ENCODE data around the gene FOXN3. TPM values are rescaled to one million over a fixed set of nuclear protein-coding genes. Genes with fewer than 3 reads are reported as not detected.

The FOXN3 gene
- total RNA-seq, 4 donors from 2014 or later, result 91.7 to 207 (median 125) TPM

DNA sequence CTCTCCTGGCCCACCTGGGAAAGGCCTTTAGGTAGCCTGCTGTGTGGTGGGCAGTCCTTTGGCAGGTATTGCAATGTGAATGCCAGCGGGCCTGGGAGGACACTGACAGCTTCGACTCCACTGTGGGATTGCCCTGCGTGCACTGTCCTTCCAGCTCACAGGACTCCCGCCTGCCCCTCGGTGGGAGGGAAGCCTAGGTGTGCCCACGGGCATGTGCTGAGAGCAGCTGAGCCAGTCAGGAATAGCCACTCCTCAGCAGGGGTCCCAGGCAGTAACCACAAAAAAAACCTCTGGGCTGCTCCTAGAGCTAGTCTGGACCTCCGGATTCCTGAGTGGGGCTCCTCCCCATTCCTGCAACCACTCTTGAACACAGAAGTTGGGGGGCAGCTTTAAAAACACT lies 278.2 kb downstream of the FOXN3 start:
- ATAC-seq (ENCODE audit: low FRiP score), result no peak
- DNase-seq (ENCODE audit: low spot score), result no peak
- TF ChIP-seq, protein P1, sequence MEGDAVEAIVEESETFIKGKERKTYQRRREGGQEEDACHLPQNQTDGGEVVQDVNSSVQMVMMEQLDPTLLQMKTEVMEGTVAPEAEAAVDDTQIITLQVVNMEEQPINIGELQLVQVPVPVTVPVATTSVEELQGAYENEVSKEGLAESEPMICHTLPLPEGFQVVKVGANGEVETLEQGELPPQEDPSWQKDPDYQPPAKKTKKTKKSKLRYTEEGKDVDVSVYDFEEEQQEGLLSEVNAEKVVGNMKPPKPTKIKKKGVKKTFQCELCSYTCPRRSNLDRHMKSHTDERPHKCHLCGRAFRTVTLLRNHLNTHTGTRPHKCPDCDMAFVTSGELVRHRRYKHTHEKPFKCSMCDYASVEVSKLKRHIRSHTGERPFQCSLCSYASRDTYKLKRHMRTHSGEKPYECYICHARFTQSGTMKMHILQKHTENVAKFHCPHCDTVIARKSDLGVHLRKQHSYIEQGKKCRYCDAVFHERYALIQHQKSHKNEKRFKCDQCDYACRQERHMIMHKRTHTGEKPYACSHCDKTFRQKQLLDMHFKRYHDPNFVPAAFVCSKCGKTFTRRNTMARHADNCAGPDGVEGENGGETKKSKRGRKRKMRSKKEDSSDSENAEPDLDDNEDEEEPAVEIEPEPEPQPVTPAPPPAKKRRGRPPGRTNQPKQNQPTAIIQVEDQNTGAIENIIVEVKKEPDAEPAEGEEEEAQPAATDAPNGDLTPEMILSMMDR (IDR thresholded peaks at IDR 0.05), result no peak

DNA sequence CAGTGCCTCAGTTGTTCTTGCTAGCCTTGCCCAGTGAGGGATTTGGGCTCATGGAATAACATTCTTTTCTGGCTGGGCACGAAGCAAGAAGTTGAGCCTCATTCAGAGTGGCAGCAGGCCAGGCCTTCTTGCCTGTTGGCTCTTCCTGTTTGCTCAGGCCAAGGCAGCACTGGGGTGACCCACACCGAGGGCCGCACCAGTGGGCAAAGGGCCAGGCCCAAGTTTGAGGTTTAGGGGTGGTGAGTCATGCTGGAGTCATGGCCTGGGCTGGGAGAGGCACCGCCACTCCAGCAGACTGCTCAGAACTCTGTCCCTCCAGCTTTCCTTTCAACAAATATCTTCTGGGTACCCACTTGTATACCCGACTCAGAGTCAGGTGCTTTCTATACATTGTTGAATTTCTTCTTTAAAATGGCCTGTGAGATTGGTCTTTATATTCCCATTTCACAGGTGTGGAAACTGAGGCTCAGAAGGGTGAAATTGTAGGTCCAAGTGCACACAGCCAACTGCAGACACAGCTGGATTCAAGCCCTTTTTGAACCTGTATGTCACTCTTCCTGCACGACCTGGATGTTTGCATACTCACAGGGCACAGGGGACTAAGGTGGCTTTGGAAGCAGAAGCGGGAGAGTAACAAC lies 279.4 kb downstream of the FOXN3 start:
- TF ChIP-seq, protein P1 (IDR thresholded peaks at IDR 0.05), result no peak
- DNase-seq (ENCODE audit: low spot score), result no peak
- ATAC-seq (ENCODE audit: low FRiP score), result peak; percentile 59

DNA sequence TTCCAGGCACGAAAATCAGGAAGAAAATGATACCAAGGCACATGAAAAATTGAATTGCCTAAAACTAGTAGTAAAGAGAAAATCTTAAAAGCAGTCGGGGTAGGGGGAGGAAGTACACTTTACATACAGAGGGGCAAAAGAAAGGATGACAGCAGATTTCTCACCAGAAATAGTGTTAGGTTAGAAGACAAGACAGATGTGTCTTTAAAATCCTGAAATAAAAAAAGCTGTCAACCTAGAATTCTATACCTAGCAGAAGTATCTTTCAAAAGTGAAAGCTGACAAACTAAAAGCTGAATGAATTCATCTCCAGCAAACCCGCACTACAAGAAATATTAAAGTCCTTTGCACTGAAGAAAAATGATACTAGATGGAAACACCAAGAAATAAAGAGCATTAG lies 280.4 kb downstream of the FOXN3 start:
- DNase-seq (ENCODE audit: low spot score) (no peak), ATAC-seq (ENCODE audit: low FRiP score) (no peak)
- TF ChIP-seq, protein P1 (IDR thresholded peaks at IDR 0.05), result no peak

DNA sequence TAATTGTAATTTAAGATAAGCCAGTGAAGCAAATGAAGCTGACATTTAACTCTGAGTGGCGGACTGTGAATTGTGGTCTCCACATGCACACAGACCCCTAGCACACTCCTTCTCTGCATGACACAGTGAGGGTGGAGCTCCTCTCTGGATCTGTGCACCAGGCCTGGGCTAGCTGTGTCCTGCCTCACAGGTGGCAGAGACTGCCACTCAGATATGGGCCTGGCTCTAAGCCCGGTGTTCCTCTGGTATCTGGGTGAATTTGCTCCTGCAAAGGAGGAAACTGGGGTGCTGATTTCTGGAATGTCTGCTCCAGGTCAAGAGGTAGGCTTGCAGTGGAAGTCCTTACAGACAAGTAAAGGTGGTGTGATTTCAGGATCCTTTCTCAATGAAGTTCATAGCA lies 282.4 kb downstream of the FOXN3 start:
- TF ChIP-seq, protein P1 (IDR thresholded peaks at IDR 0.05), result no peak
- DNase-seq (ENCODE audit: low spot score) (no peak), ATAC-seq (ENCODE audit: low FRiP score) (no peak)

DNA sequence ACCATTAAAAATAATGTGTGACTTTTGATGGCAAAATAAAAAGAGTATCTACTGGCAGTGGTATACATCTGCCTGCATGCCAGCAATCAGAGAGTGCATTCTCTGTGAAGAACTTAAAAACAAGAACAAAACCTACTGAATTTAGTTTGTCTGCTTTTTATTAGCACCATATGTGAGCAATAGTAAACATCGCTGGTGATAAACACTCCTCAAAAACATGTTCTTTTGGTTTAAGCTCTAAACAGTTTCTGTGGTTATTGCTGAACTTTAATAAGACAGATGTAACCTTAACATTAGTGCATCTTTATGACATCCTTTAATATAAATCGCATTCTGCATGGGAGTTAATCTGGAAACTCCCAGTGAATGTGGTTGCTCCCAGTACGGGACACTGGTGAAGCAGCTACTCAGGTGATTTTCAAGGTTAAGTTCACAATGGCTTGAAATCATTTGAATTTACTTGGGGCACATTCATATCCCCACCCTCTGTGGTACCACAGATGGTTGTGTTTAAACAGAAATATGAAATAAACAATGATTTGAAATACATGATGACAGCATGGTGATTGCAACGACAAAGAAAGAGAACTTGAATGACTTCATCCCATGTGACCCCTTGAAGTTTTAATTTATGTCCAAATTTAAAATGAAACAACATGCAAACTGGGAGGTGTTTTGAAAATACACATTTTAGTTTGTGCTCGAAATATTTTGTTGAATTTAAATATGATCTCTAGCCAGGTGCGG lies 285.9 kb downstream of the FOXN3 start:
- no peak for ATAC-seq (ENCODE audit: low FRiP score)
- no peak for DNase-seq (ENCODE audit: low spot score)
- TF ChIP-seq, protein P1 (IDR thresholded peaks at IDR 0.05), result no peak

DNA sequence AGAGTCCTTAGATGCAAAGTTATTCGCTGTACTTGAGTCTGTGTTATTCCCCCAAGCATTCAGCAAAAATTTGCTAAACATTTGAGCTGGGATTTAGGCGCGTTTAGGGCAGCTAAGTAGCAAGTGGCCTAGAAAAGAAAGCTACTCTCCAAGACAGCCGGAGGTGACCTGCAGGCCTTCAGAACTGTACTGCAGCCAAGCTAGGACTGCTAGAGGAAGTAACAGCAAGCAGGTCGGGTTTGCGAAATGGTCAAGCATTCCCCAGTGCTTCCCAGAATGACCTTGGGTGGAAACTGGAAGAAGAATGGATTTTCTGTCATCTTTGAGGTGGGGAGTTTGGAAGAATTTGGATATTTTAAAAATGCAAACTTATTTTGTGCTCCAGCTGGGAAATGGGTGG lies 287.5 kb downstream of the FOXN3 start:
- DNase-seq (ENCODE audit: low spot score) (no peak), ATAC-seq (ENCODE audit: low FRiP score) (no peak)
- TF ChIP-seq, protein P1 (IDR thresholded peaks at IDR 0.05), result no peak

Data from omental fat pad (tissue), 4 donors.